Measurements from ENCODE around the gene KRT74.

GRCh38 chr12:52580496-52580895 lies 6.9 kb upstream of the KRT74 start:
- no peak for TF ChIP-seq ZNF644 (CRISPR knock-in tag; IDR thresholded peaks at IDR 0.05; ENCODE audit: low read depth)
- TF ChIP-seq CTCF (CRISPR knock-in tag; IDR thresholded peaks at IDR 0.05) = no peak
- no peak for TF ChIP-seq HDAC1 (CRISPR knock-in tag; IDR thresholded peaks at IDR 0.05)
- TF ChIP-seq ZNF234 (CRISPR knock-in tag; conservative IDR thresholded peaks at IDR 0.05) = no peak
- TF ChIP-seq ZNF780A (CRISPR knock-in tag; IDR thresholded peaks at IDR 0.05) = no peak
- no peak for TF ChIP-seq RFX5 (IDR thresholded peaks at IDR 0.05; ENCODE audit: low read depth, low read length)
- no peak for TF ChIP-seq SIN3A (IDR thresholded peaks at IDR 0.05; ENCODE audit: borderline replicate concordance, low read depth, low read length)
- TF ChIP-seq HIVEP1 (CRISPR knock-in tag; IDR thresholded peaks at IDR 0.05) = no peak
- TF ChIP-seq ZBTB7B (CRISPR knock-in tag; IDR thresholded peaks at IDR 0.05) = no peak
- TF ChIP-seq ZZZ3 (CRISPR knock-in tag; IDR thresholded peaks at IDR 0.05; ENCODE audit: borderline replicate concordance) = no peak
- no peak for TF ChIP-seq NR3C1 (CRISPR knock-in tag; IDR thresholded peaks at IDR 0.05)
- TF ChIP-seq E2F5 (CRISPR knock-in tag; conservative IDR thresholded peaks at IDR 0.05) = no peak
- TF ChIP-seq ETV6 (CRISPR knock-in tag; conservative IDR thresholded peaks at IDR 0.05) = no peak

Data from HepG2 (cell line).